ENCODE results near the gene WWC1.

- TF ChIP-seq CTCF (IDR thresholded peaks at IDR 0.05) (no peak), POLR2A (IDR thresholded peaks at IDR 0.05) (no peak)
Measured at GRCh38 chr5:168304349-168304748, 12.9 kb downstream of the WWC1 start.

Measured in vagina (tissue), 2 donors.